Measurements from ENCODE around the gene RAPGEF2.
A peak's percentile ranks its signal among the peaks of the same experiment; 100 is the strongest.

The RAPGEF2 gene

GRCh38 chr4:159212675-159213293 is 109.9 kb downstream of the RAPGEF2 start:
- in situ Hi-C loops (cut with HindIII; ENCODE audit: low pct_ligation_motif_present, low pct_unique_long_range_greater_than_20kb, low sequenced_read_pairs) = no loop called here
- no peak for DNase-seq

GRCh38 chr4:159216834-159217233 is 114.0 kb downstream of the RAPGEF2 start:
- in situ Hi-C loops (cut with HindIII; ENCODE audit: low pct_ligation_motif_present, low pct_unique_long_range_greater_than_20kb, low sequenced_read_pairs) = no loop called here
- no peak for DNase-seq

- in situ Hi-C loops (cut with HindIII; ENCODE audit: low pct_ligation_motif_present, low pct_unique_long_range_greater_than_20kb, low sequenced_read_pairs) = no loop called here
- no peak for DNase-seq
These were observed 117.0 kb downstream of the RAPGEF2 start for GRCh38 chr4:159219862-159220261.

GRCh38 chr4:159220353-159220752 is 117.5 kb downstream of the RAPGEF2 start:
- no peak for DNase-seq
- in situ Hi-C loops (cut with HindIII; ENCODE audit: low pct_ligation_motif_present, low pct_unique_long_range_greater_than_20kb, low sequenced_read_pairs) = no loop called here

- in situ Hi-C loops (cut with HindIII; ENCODE audit: low pct_ligation_motif_present, low pct_unique_long_range_greater_than_20kb, low sequenced_read_pairs) = no loop called here
- DNase-seq = no peak
These were observed 118.4 kb downstream of the RAPGEF2 start for GRCh38 chr4:159221280-159221679.

- no peak for DNase-seq
- in situ Hi-C loops (cut with HindIII; ENCODE audit: low pct_ligation_motif_present, low pct_unique_long_range_greater_than_20kb, low sequenced_read_pairs) = no loop called here
These were observed 119.2 kb downstream of the RAPGEF2 start for GRCh38 chr4:159222043-159222552.

GRCh38 chr4:159224408-159224807 is 121.5 kb downstream of the RAPGEF2 start:
- in situ Hi-C loops (cut with HindIII; ENCODE audit: low pct_ligation_motif_present, low pct_unique_long_range_greater_than_20kb, low sequenced_read_pairs) = no loop called here
- DNase-seq = no peak

- no peak for DNase-seq
- in situ Hi-C loops (cut with HindIII; ENCODE audit: low pct_ligation_motif_present, low pct_unique_long_range_greater_than_20kb, low sequenced_read_pairs) = no loop called here
These were observed 124.5 kb downstream of the RAPGEF2 start for GRCh38 chr4:159227378-159227777.

- DNase-seq = peak; percentile 89
- in situ Hi-C loops (cut with HindIII; ENCODE audit: low pct_ligation_motif_present, low pct_unique_long_range_greater_than_20kb, low sequenced_read_pairs) = no loop called here
These were observed 125.1 kb downstream of the RAPGEF2 start for GRCh38 chr4:159227984-159228383.

- in situ Hi-C loops (cut with HindIII; ENCODE audit: low pct_ligation_motif_present, low pct_unique_long_range_greater_than_20kb, low sequenced_read_pairs) = no loop called here
- peak; percentile 85 for DNase-seq
These were observed 126.3 kb downstream of the RAPGEF2 start for GRCh38 chr4:159229164-159229563.

GRCh38 chr4:159232465-159233106 is 129.7 kb downstream of the RAPGEF2 start:
- DNase-seq = no peak
- in situ Hi-C loops (cut with HindIII; ENCODE audit: low pct_ligation_motif_present, low pct_unique_long_range_greater_than_20kb, low sequenced_read_pairs) = no loop called here

- in situ Hi-C loops (cut with HindIII; ENCODE audit: low pct_ligation_motif_present, low pct_unique_long_range_greater_than_20kb, low sequenced_read_pairs) = no loop called here
- no peak for DNase-seq
These were observed 133.0 kb downstream of the RAPGEF2 start for GRCh38 chr4:159235779-159236368.

GRCh38 chr4:159237975-159238374 is 135.1 kb downstream of the RAPGEF2 start:
- in situ Hi-C loops (cut with HindIII; ENCODE audit: low pct_ligation_motif_present, low pct_unique_long_range_greater_than_20kb, low sequenced_read_pairs) = no loop called here
- DNase-seq = no peak

GRCh38 chr4:159238631-159239030 is 135.8 kb downstream of the RAPGEF2 start:
- in situ Hi-C loops (cut with HindIII; ENCODE audit: low pct_ligation_motif_present, low pct_unique_long_range_greater_than_20kb, low sequenced_read_pairs) = no loop called here
- DNase-seq = no peak

- DNase-seq = no peak
- in situ Hi-C loops (cut with HindIII; ENCODE audit: low pct_ligation_motif_present, low pct_unique_long_range_greater_than_20kb, low sequenced_read_pairs) = no loop called here
These were observed 136.8 kb downstream of the RAPGEF2 start for GRCh38 chr4:159239629-159240028.

GRCh38 chr4:159240046-159240445 is 137.2 kb downstream of the RAPGEF2 start:
- DNase-seq = no peak
- in situ Hi-C loops (cut with HindIII; ENCODE audit: low pct_ligation_motif_present, low pct_unique_long_range_greater_than_20kb, low sequenced_read_pairs) = no loop called here

- no peak for DNase-seq
- in situ Hi-C loops (cut with HindIII; ENCODE audit: low pct_ligation_motif_present, low pct_unique_long_range_greater_than_20kb, low sequenced_read_pairs) = no loop called here
These were observed 137.8 kb downstream of the RAPGEF2 start for GRCh38 chr4:159240687-159241086.

- in situ Hi-C loops (cut with HindIII; ENCODE audit: low pct_ligation_motif_present, low pct_unique_long_range_greater_than_20kb, low sequenced_read_pairs) = no loop called here
- no peak for DNase-seq
These were observed 139.5 kb downstream of the RAPGEF2 start for GRCh38 chr4:159242427-159242826.

GRCh38 chr4:159248384-159249178 is 145.7 kb downstream of the RAPGEF2 start:
- no peak for DNase-seq
- in situ Hi-C loops (cut with HindIII; ENCODE audit: low pct_ligation_motif_present, low pct_unique_long_range_greater_than_20kb, low sequenced_read_pairs) = no loop called here
